GM19372 (cell line): ENCODE measurements around the gene TMEM86A.

Experiments
- ATAC-seq: cut with Tn5 transposase; IDR thresholded peaks from one replicate; pipeline ENCODE4 v1.9.1; 2021; ENCODE audit warnings: mild to moderate bottlenecking, low read depth, moderate library complexity; ENCODE audit not compliant: unreplicated experiment

The TMEM86A gene

DNA sequence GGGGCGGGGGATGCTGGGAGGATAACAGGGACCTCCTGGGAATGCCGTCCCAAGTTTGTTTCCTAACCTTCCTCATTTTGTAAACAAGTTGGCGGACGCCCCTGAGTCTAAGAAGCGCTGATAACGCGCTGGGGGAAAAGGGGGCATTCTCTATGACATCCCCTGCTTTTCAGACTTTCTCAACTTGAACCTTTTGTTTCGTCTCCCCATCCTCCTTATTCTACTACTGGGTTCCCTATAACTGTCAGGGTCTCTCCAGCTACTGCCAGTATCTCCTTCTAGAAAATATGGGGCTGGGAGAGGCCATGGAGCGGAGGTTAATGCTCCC is 654 bp downstream of the TMEM86A start:
- no peak for ATAC-seq

DNA sequence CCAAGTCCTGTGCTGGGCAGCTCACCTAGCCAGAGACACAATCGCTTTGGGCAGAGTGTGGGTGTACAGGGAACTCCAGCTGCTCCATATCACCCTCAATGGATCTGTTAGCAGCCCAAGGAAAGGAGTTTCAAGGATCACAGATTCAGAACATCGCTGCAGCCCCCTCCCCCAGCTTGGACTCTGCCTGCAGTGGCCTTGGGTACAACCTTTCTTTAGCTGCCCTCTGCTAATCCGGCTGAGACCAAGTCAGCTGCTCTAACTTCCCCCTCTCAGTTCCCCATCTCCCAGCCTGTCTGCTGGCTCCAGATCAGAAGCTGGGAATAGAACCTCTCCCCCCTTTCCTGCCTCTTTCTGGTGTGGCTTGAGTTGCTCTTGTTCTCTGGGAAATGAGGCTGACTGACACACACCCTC is 1.3 kb downstream of the TMEM86A start:
- ATAC-seq, result no peak

DNA sequence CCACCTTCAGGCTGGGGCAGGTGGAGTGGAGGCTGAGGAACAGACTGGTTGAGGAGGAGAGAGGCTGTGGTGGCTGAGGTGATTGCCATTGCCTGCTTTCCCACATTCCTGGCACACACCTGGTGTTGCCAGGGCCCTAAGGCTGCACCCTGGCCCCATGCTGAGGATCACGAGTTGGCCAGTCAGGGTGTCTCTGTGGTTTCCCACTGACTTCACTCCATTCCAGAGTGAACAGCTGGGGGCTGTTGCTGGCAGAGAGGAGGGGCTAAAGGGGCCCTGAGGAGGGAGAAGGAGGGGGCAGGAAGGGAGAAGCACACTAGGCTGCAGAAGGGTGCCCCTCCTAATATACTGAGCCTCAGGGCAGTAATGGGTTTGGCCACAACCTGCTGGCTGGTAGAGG is 1.8 kb downstream of the TMEM86A start:
- no peak for ATAC-seq

DNA sequence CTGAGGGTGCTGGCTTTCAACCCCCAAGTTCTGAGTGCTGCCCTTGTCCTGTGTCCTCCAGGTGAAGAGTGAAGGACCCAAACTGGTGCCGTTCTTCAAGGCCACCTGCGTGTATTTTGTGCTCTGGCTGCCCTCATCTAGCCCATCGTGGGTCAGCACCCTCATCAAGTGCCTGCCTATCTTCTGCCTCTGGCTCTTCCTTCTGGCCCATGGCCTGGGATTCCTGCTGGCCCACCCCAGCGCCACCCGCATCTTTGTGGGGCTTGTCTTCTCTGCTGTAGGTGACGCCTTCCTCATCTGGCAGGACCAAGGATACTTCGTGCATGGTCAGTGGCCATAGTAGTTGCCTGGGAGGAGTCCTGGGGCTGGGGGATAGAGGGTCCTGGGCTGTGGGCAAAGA is 2.3 kb downstream of the TMEM86A start:
- no peak for ATAC-seq

DNA sequence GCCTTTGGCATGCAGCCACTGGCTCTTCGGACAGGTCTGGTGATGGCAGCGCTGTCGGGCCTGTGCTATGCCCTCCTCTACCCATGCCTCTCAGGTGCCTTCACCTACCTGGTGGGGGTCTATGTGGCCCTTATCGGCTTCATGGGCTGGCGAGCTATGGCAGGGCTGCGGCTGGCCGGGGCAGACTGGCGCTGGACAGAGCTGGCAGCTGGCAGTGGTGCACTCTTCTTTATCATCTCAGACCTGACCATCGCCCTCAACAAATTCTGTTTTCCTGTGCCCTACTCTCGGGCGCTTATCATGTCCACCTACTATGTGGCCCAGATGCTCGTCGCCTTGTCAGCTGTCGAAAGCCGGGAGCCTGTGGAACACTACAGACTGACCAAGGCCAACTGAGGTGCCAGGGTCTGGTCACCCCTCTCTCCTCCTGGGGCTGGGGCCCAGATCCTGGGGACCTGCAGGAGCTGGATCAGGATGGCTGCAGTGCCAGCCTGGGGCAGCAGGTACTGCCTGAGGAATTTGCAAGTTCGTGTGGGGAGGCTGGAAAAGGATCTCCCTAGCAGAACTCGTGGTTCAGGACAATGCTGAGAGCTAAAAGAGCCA is 3.1 kb downstream of the TMEM86A start:
- ATAC-seq, result no peak

DNA sequence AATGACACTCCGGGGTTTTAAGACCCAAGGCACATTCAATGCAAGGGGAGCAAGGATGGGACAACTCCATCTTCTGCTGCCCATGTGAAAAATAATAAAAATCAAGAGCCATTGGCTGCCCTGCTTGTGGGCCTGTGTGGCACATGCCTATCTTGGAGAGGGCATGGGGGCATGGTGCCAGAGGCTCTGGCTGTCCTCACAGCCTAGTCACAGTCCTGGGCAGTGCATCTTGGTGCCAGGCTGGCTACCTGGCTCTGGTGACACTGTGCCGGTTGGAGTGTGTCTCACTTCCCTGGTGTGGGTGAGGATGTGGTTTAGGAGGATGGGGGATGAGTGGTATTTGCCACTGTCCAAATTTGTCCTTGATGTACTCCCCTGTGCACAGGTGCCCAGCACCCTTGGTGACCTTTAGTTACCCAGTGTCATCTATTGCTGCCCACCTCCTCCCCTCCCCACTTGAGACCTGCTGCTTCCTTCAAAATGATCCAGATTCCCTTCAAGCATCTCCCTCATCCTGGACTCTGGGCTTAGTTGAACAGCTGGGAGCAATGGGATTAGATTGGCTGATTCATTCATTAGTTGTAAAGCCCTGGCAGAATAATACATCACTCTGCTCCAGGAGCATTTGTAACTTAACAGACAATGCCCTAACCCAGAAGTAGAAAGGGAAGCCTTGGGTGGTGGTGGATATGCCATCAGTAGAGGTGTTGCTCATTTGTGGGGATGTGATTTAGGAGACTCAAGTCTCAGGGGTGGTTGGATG is 4.6 kb downstream of the TMEM86A start:
- ATAC-seq, result no peak

DNA sequence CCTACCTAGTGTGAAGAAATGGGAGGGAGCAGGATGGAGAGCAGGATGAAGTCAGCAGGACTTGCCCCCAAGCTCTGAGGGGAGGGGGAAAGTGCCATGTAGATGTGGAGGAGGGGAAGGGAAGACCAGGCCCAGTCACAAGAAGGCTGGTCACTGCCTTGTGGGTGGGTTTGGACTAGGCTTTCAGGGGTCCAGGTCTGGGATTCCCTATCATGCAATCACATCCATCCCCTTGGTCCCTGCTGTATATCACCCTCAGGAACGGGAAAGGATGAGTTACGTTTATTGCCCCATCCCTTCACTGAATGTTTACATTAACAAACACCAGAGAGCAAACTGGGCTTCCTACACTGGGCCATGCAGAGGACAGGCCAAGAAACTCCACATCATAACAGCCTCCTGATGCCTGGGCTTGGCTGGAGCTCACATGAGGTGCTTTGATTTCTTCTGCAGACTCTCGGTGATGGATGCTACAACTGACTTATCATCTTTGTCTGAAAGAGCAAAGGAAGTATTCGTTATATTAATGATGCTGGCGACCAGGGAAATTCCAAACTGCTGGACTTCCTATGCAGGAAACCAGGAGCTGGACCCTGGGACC is 5.6 kb downstream of the TMEM86A start:
- no peak for ATAC-seq

DNA sequence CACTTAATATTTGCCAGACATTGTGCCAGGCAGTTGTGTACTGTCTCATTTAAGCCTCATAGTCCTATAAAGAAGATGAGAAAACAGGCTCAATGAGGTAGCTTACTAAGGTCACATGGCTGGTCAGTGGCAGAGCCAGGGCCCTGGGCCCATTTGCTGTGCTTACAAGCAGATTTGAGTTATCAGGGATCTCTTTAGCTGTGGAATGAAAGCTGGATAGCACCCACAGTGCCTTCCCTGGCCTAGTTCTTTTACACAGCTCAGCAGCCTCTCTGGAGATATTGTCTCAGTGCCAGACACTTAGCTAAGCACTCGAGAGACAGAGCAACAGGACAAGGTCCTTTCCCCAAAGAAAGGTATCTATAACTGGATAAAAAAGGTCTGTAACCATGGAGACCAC is 6.1 kb downstream of the TMEM86A start:
- ATAC-seq, result no peak

DNA sequence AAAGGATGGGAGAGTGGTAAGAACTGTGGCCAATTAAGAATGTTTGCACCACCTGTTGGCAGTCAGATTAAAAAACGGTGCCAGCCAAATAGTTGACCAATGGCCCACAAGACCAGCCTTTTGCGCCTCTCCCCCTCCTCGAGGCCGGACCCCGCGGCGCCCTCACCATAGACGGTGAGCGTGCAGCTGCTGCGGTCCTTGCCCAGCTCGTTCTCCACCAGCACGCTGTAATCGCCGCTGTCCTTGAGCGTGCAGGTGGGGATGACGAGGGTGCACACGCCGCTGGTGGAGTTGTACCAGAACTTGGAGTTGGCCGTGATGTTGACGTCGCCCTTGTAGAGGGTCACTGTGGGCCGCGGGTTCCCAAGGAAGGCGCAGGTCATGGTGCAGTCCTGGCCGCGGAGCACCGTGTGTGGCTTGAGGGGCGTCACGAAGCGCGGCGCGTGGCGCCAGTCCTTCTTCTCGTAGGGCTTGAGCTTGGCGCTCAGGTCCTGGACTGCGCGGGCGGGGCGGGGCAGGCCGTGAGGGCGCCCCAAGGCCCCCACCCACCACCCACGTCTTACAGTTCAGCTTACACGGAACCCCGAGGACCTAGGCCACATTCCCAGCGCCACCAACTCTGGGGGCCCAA is 7.2 kb downstream of the TMEM86A start:
- no peak for ATAC-seq

DNA sequence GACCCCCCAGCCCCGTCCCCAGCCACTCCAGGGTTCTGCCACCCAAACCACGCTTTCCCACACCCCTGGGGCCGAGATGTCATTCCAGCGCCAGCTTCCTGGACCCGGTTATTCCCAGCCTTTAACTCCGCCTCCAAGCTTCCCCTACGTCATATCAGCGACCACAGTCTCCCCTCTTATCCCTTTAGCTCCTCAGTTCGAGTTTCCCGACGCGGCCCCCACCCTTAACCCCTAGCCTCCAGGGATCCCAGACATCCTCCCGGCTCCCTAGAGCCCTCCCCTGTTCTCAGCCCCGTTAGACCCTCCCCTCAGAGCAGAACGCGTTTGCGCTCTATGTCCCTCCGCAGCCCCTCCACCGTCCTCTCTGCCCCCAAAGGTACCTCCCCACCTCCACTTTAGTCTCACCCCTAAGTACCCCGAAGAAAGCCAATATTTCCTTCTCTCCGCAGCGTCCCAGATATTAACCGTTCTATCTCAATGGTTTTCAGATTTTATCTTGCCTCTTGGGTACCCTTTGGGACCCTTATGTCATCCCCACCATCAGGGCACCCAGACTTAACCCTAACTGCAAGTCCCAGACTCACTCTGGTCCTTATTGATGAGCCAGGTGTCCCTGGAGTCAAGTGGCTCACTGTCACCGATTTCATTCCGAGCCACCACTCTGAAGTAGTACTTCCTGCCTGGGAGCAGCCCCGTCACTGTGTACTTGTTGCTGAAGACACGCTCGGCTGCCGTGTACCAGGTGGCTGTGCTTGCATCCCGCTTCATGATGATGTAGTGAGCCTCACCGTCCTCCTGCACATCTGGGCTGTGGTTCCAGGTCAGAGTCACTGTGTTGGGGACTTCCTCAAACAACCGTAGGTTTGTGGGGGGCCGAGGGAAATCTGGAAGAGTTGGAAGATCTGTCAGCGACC is 8.0 kb downstream of the TMEM86A start:
- no peak for ATAC-seq

DNA sequence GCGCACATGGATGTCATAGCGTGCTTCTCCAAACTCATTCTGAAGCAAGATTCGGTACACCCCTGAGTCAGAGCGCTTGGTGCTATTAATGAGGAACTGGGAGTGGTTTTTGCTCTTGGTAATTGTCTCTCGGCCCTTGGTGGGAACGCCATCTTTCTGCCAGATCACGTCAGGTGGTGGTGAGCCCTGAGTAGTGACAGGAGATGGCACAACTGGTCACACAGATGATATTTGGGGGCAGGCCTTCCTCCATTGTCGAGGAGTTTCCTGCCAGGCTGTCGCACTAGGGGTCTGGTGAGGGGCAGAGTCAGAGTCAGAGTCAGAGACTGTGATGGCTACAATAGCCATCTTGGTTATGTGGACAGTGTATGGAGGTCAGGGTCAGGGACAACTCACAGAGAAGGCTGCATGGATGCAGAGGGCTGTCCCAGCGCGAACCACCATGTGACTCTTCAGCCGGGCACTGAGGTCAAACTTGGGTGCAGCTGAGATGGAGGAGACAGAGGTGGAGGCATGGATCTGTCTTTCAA is 9.3 kb downstream of the TMEM86A start:
- ATAC-seq, result no peak

DNA sequence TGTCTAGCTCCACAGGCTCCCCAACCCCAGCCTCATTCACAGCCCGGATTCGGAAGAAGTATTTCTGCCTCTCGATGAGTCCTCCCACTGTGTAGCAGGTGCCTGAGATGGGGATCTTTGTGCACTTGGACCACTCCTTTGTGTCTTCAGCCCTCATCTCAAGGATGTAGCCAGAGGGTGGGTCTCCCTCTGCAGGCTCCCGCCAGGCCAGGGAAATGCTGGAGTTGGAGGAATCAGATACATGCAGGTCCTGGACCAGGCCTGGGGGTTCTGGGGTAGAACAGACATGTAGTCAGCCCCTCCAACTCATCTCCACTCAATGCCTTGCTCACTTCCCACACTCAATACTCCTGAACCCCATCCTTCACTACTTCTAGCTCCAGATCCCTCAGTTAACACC is 10.8 kb downstream of the TMEM86A start:
- no peak for ATAC-seq

DNA sequence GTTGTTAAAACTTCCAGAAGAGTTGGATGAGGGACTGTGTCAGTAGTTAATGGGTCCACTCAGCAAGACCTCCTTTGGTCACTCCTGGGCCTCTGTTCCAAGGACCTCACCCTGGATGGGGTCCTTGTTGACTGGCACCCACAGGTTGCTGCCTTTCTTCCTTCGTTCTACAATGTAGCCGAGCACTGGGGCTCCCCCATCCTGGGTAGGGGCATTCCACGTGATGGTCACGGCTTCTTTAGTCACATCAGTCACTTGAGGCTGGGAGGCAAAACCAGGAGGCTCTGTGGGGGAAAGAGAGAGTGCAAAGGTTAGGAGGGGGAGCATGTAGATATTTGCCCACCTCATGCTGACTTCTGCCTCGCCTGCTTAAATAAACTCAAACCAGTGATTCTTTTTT is 12.0 kb downstream of the TMEM86A start:
- ATAC-seq, result no peak

DNA sequence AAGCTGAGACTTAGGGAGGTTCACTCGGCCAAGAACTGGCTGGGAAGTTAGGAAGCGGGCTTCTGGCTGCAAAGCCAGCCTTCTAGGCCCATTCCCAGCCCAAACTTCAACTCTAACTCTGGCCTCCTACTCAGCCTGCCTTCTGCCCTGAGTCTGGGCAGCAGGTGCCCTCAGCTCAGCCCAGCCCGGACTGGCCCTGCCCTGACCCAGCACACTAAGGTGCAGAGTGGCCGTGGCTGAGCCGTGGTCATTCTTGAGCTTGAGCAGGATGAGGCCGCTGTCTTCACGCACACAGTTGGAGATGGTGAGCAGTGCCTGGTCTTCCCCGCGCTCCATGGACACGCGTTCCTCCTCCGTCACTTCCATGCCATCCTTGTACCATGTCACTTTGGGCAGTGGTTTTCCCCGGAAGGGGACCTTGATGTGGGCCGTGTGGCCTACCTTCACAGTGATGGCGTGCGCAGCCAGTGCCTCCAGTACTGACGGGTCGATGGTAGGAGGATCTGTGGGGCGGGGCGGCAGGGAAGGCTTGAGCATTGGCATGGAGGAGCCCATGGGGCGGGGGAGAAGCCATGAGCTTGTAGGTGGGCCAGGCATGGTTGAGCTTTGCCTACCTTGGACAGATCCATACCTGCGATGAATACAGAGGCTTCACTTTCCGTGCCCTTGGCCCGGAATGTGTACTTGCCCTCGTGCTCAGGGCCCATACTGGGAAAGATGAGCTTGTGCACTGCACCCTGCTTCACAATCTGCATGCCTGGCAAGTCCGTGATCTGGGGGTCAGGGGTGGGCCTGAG is 15.3 kb downstream of the TMEM86A start:
- no peak for ATAC-seq

DNA sequence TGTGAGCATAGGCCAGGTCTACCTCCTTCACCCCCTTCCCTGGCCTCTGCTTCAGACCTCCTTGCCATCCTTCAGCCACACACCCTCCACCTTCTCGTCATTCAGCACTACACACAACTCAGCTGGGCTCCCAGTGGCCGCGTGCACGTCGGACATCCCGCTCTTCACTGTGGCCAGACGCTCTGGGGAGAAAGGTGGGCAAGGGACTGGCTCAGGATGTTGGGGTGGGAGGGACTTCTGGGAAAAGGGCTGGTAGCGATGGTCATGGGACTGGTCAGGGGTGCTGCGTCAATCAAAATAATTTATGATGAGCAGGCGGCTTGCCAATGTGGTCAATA is 15.8 kb downstream of the TMEM86A start:
- no peak for ATAC-seq

DNA sequence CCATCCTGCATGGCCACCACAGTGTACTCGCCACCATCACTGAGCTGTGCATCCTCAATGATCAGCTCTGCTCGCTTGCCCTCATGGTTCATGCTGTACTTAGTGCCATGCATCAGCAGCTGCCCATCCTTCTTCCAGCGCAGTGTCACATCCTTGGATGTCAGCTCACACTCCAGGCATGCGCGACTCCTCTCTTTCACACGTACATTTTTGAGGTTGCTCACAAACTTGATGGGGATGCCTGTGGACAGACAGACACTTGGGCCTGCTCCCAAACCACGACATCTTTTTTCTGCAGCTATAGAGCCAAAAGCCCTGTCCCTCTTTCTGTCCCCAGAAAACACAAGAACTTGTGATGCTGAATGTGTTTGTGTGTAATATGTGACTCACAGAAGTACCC is 16.9 kb downstream of the TMEM86A start:
- no peak for ATAC-seq

DNA sequence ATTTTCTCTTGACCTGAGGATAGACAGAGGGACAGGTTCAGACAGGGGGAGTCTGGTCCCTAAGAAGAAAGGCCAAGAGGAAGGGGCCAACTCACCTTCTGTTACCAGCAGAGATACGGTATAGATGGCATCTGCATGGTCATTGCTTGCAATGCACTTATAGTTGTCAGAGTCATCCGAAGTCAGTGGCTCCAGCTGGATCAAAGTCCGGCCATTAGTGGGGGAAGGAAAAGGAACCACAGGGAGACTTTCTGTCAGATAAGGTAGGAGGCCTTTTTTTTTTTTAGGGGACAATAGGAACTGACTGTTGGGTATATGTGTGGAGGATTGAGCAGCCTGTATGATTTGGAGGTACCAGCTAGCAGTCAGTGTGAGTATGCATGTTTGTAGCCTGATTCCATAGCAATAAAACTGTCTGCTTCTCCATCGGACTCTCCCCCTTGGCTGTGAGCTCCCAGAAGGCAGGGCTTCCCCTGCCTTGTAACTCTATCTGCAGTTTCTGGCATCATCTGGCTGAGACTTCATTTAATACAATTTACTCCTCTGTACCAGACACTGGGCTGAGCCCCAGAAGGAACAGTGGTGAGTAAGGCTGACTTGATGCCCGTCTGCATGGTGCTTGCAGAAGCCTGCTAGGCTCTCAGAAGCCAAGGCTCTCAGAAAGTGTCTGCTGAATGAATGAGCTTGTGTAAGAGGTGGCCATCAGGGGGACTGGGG is 21.7 kb downstream of the TMEM86A start:
- no peak for ATAC-seq

DNA sequence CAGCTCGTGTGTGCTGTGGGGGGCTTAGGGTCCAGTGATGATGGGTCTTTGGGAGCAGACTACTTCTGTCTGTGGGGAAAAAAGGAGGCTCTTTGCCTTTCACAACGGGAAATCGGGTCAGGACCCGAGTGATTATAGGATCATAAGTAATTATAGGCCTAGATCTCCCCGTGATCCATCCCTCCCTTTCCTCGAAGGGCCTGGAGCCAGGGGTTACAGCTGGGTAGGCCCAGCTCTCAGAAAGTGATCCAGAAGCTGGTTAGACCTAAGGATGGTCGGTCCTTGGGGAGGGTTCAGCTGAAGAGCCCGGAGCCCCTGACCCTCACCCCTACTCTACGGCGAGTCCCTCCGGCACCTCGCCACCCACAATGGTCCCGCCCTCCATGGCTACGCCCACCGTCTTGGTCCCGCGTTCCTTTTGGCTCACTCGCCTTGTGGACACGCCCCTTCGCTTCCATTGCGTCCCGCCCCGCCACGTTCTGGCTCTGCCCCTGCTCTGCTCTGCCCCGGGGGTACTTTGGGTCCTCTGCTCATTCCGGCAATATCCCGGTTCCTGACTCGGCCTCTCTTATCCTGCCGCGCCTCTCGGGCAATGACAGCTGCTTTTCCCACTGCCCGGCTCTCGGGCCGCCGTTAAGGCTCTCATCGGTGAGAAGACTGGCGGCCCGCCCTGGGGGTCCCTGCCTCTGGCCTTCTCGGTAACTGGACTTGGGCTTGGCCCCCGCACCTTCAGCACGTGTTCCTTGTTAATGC is 22.4 kb downstream of the TMEM86A start:
- no peak for ATAC-seq
